SK-N-SH treated with all-trans-retinoic acid at 6 μM for 48 hours (cell line): ENCODE data around the gene DYNC2H1.

Source experiments
- ARNTL ChIP-seq: fragments of 450-650 bp; formaldehyde crosslinking; IDR thresholded peaks from 2 replicates; pipeline ENCODE4 v1.5.0; 2020; ENCODE audit warnings: low read depth, mild to moderate bottlenecking, moderate library complexity, borderline replicate concordance
- CSDC2 ChIP-seq: fragments of 250-450 bp; sonication (Bioruptor Pico); IDR thresholded peaks from 2 replicates; pipeline ENCODE4 v1.5.0; 2020; ENCODE audit warnings: mild to moderate bottlenecking, moderate library complexity
- OSR1 ChIP-seq: fragments of 250-450 bp; sonication (Bioruptor Pico); IDR thresholded peaks from 2 replicates; pipeline ENCODE4 v1.8.0; 2022; ENCODE audit warnings: moderate library complexity, mild to moderate bottlenecking, inconsistent platforms
- PPARA ChIP-seq: fragments of 250-450 bp; sonication (Bioruptor Pico); IDR thresholded peaks from 2 replicates; pipeline ENCODE4 v1.5.0; 2020; ENCODE audit warnings: mild to moderate bottlenecking, borderline replicate concordance
- SNAI2 ChIP-seq: fragments of 250-450 bp; sonication (Bioruptor Pico); IDR thresholded peaks from 2 replicates; pipeline ENCODE4 v1.5.0; 2020; ENCODE audit warnings: mild to moderate bottlenecking, moderate library complexity
- TOX ChIP-seq: fragments of 250-450 bp; sonication (Bioruptor Pico); IDR thresholded peaks from 2 replicates; pipeline ENCODE4 v1.8.0; 2021; ENCODE audit warnings: mild to moderate bottlenecking, moderate library complexity, borderline replicate concordance
- ZFP30 ChIP-seq: fragments of 450-650 bp; formaldehyde crosslinking; IDR thresholded peaks from 2 replicates; pipeline ENCODE4 v1.5.0; 2022; ENCODE audit warnings: mild to moderate bottlenecking, moderate library complexity
- ZNF565 ChIP-seq: fragments of 450-650 bp; formaldehyde crosslinking; conservative IDR thresholded peaks from 2 replicates; pipeline ENCODE4 v1.5.0; 2020; ENCODE audit warnings: low read depth, mild to moderate bottlenecking, moderate library complexity
- ZNF70 ChIP-seq: fragments of 450-650 bp; formaldehyde crosslinking; IDR thresholded peaks from 2 replicates; pipeline ENCODE4 v1.5.0; 2020; ENCODE audit warnings: mild to moderate bottlenecking, moderate library complexity
- ZNF8 ChIP-seq: fragments of 450-650 bp; formaldehyde crosslinking; IDR thresholded peaks from 2 replicates; pipeline ENCODE4 v1.5.0; 2020; ENCODE audit warnings: mild to moderate bottlenecking, moderate library complexity
- TF ChIP-seq, protein P1 (sequence below): fragments of 250-450 bp; sonication (Bioruptor Pico); IDR thresholded peaks from 2 replicates; pipeline ENCODE4 v1.5.1; 2020; ENCODE audit warnings: low read depth, mild to moderate bottlenecking, moderate library complexity
- TF ChIP-seq, protein P2 (sequence below): fragments of 250-450 bp; sonication (Bioruptor Pico); IDR thresholded peaks from 2 replicates; pipeline ENCODE4 v1.5.1; 2021; ENCODE audit warnings: mild to moderate bottlenecking, moderate library complexity

DNA sequence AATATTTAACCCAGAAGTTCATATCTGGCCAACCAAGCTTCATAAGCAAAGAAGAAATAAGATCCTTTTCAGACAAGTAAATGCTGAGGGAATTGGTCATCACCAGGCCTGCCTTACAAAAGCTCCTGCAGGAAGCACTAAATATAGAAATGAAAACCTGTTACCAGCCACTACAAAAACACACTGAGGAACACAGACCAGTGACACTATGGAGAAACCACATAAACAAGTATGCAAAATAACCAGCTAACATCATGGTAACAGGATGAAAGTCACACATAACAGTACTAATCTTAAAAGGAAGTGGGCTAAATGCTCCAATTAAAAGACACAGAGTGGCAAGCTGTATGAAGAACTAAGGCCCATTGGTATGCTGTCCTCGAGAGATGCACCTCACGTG is 311.4 kb downstream of the DYNC2H1 start:
- no peak for TF ChIP-seq SNAI2 (CRISPR knock-in tag)
- TF ChIP-seq TOX (CRISPR knock-in tag): no peak
- TF ChIP-seq ZNF565 (CRISPR knock-in tag): no peak
- TF ChIP-seq, protein P1, sequence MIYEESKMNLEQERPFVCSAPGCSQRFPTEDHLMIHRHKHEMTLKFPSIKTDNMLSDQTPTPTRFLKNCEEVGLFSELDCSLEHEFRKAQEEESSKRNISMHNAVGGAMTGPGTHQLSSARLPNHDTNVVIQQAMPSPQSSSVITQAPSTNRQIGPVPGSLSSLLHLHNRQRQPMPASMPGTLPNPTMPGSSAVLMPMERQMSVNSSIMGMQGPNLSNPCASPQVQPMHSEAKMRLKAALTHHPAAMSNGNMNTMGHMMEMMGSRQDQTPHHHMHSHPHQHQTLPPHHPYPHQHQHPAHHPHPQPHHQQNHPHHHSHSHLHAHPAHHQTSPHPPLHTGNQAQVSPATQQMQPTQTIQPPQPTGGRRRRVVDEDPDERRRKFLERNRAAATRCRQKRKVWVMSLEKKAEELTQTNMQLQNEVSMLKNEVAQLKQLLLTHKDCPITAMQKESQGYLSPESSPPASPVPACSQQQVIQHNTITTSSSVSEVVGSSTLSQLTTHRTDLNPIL (CRISPR knock-in tag): no peak
- no peak for TF ChIP-seq ZNF8 (CRISPR knock-in tag)
- no peak for TF ChIP-seq CSDC2 (CRISPR knock-in tag)
- no peak for TF ChIP-seq ARNTL
- TF ChIP-seq OSR1 (CRISPR knock-in tag): no peak
- TF ChIP-seq PPARA: no peak
- no peak for TF ChIP-seq ZNF70 (CRISPR knock-in tag)
- TF ChIP-seq, protein P2, sequence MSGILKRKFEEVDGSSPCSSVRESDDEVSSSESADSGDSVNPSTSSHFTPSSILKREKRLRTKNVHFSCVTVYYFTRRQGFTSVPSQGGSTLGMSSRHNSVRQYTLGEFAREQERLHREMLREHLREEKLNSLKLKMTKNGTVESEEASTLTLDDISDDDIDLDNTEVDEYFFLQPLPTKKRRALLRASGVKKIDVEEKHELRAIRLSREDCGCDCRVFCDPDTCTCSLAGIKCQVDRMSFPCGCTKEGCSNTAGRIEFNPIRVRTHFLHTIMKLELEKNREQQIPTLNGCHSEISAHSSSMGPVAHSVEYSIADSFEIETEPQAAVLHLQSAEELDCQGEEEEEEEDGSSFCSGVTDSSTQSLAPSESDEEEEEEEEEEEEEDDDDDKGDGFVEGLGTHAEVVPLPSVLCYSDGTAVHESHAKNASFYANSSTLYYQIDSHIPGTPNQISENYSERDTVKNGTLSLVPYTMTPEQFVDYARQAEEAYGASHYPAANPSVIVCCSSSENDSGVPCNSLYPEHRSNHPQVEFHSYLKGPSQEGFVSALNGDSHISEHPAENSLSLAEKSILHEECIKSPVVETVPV (CRISPR knock-in tag): no peak
- TF ChIP-seq ZFP30 (CRISPR knock-in tag): no peak
